Activated T-cell treated with anti-CD3 and anti-CD28 coated beads, Interleukin-2, amount 50 U/mL, for 24 hours (primary cell): ENCODE results near the gene GTPBP4.
"Not testable (repeated sequence)": the region's sequence is repeated elsewhere in the genome, so short reads cannot be mapped to it uniquely, and the experiment has no call there.

Source experiments
- DNase-seq: peaks from one replicate; pipeline ENCODE4 v3.0.0-alpha.2; 2020
- H3K27ac Mint-ChIP-seq: 2 replicates; pipeline ENCODE4 v1.8.0; 2020; ENCODE audit warnings: mild to moderate bottlenecking, mixed read lengths
- H3K27me3 Mint-ChIP-seq: 2 replicates; pipeline ENCODE4 v1.8.0; 2020; ENCODE audit warnings: mixed read lengths
- H3K36me3 Mint-ChIP-seq: 2 replicates; pipeline ENCODE4 v1.8.0; 2020; ENCODE audit warnings: low read depth, mixed read lengths
- H3K4me1 Mint-ChIP-seq: 2 replicates; pipeline ENCODE4 v1.8.0; 2020; ENCODE audit warnings: low read depth, mixed read lengths
- H3K4me3 Mint-ChIP-seq: 2 replicates; pipeline ENCODE4 v1.8.0; 2020; ENCODE audit warnings: mild to moderate bottlenecking, moderate library complexity, mixed read lengths
- H3K9me3 Mint-ChIP-seq: 2 replicates; pipeline ENCODE4 v1.8.0; 2020; ENCODE audit warnings: mixed read lengths

GTPBP4 gene

GRCh38 chr10:1058017-1058416, 69.8 kb downstream of the GTPBP4 start:
- Mint-ChIP-seq H3K27me3 (no peaks in the 10 kb centered on the region), H3K4me1 (peaks cover 80% of the 10 kb centered on the region), H3K4me3 (peak overlapping the region; percentile 95), H3K36me3 (peaks cover 65% of the 10 kb centered on the region), H3K27ac (peak overlapping the region; percentile 95), H3K9me3 (no peaks in the 10 kb centered on the region)
- DNase-seq = no peak

- H3K9me3 Mint-ChIP-seq = no peaks in the 10 kb centered on the region
- no peak for DNase-seq
- H3K4me3 Mint-ChIP-seq = no peak overlapping the region
- no peaks in the 10 kb centered on the region for H3K27me3 Mint-ChIP-seq
- peaks cover 78% of the 10 kb centered on the region for H3K4me1 Mint-ChIP-seq
- peak overlapping the region; percentile 80 for H3K27ac Mint-ChIP-seq
- peaks cover 56% of the 10 kb centered on the region for H3K36me3 Mint-ChIP-seq
These were observed 71.7 kb downstream of the GTPBP4 start for GRCh38 chr10:1059902-1060301.

GRCh38 chr10:1061930-1062774, 73.9 kb downstream of the GTPBP4 start:
- H3K4me1 Mint-ChIP-seq = peaks cover 75% of the 10 kb centered on the region
- H3K27ac Mint-ChIP-seq = peak overlapping the region; percentile 80
- H3K4me3 Mint-ChIP-seq = peak overlapping the region; percentile 49
- H3K36me3 Mint-ChIP-seq = peaks cover 41% of the 10 kb centered on the region
- no peaks in the 10 kb centered on the region for H3K9me3 Mint-ChIP-seq
- DNase-seq = no peak
- H3K27me3 Mint-ChIP-seq = no peaks in the 10 kb centered on the region

- no peak for DNase-seq
- peaks cover 32% of the 10 kb centered on the region for H3K36me3 Mint-ChIP-seq
- H3K27ac Mint-ChIP-seq = peak overlapping the region; percentile 80
- no peaks in the 10 kb centered on the region for H3K27me3 Mint-ChIP-seq
- no peaks in the 10 kb centered on the region for H3K9me3 Mint-ChIP-seq
- peaks cover 76% of the 10 kb centered on the region for H3K4me1 Mint-ChIP-seq
- H3K4me3 Mint-ChIP-seq = peak overlapping the region; percentile 49
These were observed 75.1 kb downstream of the GTPBP4 start for GRCh38 chr10:1063232-1063865.

- no peak for DNase-seq
- no peaks in the 10 kb centered on the region for H3K27me3 Mint-ChIP-seq
- peaks cover 23% of the 10 kb centered on the region for H3K36me3 Mint-ChIP-seq
- H3K9me3 Mint-ChIP-seq = no peaks in the 10 kb centered on the region
- peak overlapping the region; percentile 63 for H3K27ac Mint-ChIP-seq
- H3K4me1 Mint-ChIP-seq = peaks cover 77% of the 10 kb centered on the region
- no peak overlapping the region for H3K4me3 Mint-ChIP-seq
These were observed 76.7 kb downstream of the GTPBP4 start for GRCh38 chr10:1064964-1065247.

GRCh38 chr10:1066734-1067133, 78.5 kb downstream of the GTPBP4 start:
- not testable (repeated sequence) for H3K9me3 Mint-ChIP-seq, H3K27me3 Mint-ChIP-seq, H3K27ac Mint-ChIP-seq, DNase-seq, H3K4me3 Mint-ChIP-seq
- Mint-ChIP-seq H3K36me3 (peaks cover 20% of the 10 kb centered on the region), H3K4me1 (peaks cover 67% of the 10 kb centered on the region)

- Mint-ChIP-seq H3K27ac (peak overlapping the region; percentile 74), H3K27me3 (no peaks in the 10 kb centered on the region), H3K4me3 (no peak overlapping the region), H3K36me3 (peaks cover 24% of the 10 kb centered on the region), H3K4me1 (peaks cover 48% of the 10 kb centered on the region), H3K9me3 (no peaks in the 10 kb centered on the region)
- no peak for DNase-seq
These were observed 80.4 kb downstream of the GTPBP4 start for GRCh38 chr10:1068380-1069361.
